GM12865 (cell line): Measurements from ENCODE around the gene OPCML.

Experiments
- DNase-seq: peaks from one replicate; pipeline ENCODE4 v3.0.0; 2010; ENCODE audit warnings: low read depth
- H3K4me3 ChIP-seq: 2 replicates; pipeline ENCODE4 v1.5.1; 2011; ENCODE audit warnings: mild to moderate bottlenecking, low read depth, low read length, control low read depth
- CTCF ChIP-seq: IDR thresholded peaks from 2 replicates; pipeline ENCODE4 v1.5.1; 2011; ENCODE audit warnings: low read length, control low read depth, low read depth, inconsistent platforms; ENCODE audit not compliant: insufficient read depth; ENCODE audit errors: missing control alignments

Gene OPCML

GRCh38 chr11:133265530-133266035 is 266.7 kb downstream of the OPCML start:
- no peak for TF ChIP-seq CTCF
- no peak overlapping the region for H3K4me3 ChIP-seq
- no peak for DNase-seq

- no peak for DNase-seq
- TF ChIP-seq CTCF = no peak
Observed at GRCh38 chr11:133263332-133263731, 269.0 kb downstream of the OPCML start.

GRCh38 chr11:133258751-133259150 is 273.6 kb downstream of the OPCML start:
- TF ChIP-seq CTCF = no peak
- H3K4me3 ChIP-seq = no peak overlapping the region

More at GRCh38 chr11:133263332-133263731, 269.0 kb downstream of the OPCML start:
- no peak overlapping the region for H3K4me3 ChIP-seq

GRCh38 chr11:133254601-133255000 is 277.7 kb downstream of the OPCML start:
- TF ChIP-seq CTCF = no peak
- H3K4me3 ChIP-seq = no peak overlapping the region
- DNase-seq = no peak

More at GRCh38 chr11:133258751-133259150, 273.6 kb downstream of the OPCML start:
- no peak for DNase-seq

GRCh38 chr11:133253570-133253969 is 278.7 kb downstream of the OPCML start:
- TF ChIP-seq CTCF = no peak
- DNase-seq = no peak
- H3K4me3 ChIP-seq = no peak overlapping the region

GRCh38 chr11:133251841-133252240 is 280.5 kb downstream of the OPCML start:
- TF ChIP-seq CTCF = no peak
- H3K4me3 ChIP-seq = no peak overlapping the region
- no peak for DNase-seq

- no peak for TF ChIP-seq CTCF
- no peak overlapping the region for H3K4me3 ChIP-seq
- DNase-seq = no peak
Observed at GRCh38 chr11:133249530-133249929, 282.8 kb downstream of the OPCML start.
